IMR-90 (cell line): ENCODE measurements around the gene CARD10. TPM values are rescaled to one million over a fixed set of nuclear protein-coding genes. Genes with fewer than 3 reads are reported as not detected.

ENCODE experiments used
- ATAC-seq: fragments of 200-7000 bp; cut with Tn5 transposase; 2 replicates; pipeline ENCODE4 v1.9.1; 2020; ENCODE audit warnings: low read depth, mild to moderate bottlenecking, moderate library complexity
- Bru-seq: library from RNA; stranded (reverse); fragments of 400-500 nt; gene quantifications from one replicate; lab custom pipeline; 2021; lab: Mats Ljungman, UMichigan
- BruChase-seq, 2 experiments: library from RNA; stranded (reverse); fragments of 400-500 nt; gene quantifications; one replicate each; lab custom pipeline; 2021; lab: Mats Ljungman, UMichigan
- BruUV-seq: library from RNA; stranded (reverse); fragments of 400-500 nt; replicated peaks from 2 replicates; lab custom pipeline; 2021; lab: Mats Ljungman, UMichigan
- CTCF ChIA-PET: fragments of 300-600 bp; formaldehyde crosslinking; extraction: SDS; loops from one replicate; lab custom pipeline; 2021; ENCODE audit warnings: antibody characterized with exemption; lab: Yijun Ruan, JAX
- POLR2A ChIA-PET: fragments of 300-600 bp; sonication (Branson Sonifier 250); formaldehyde crosslinking; loops from one replicate; lab custom pipeline; 2022; ENCODE audit warnings: antibody characterized with exemption; ENCODE audit not compliant: unreplicated experiment; lab: Charles Lee
- DNase-seq: peaks from one replicate; pipeline ENCODE4 v3.0.0; 2013
- H2AFZ ChIP-seq: replicated peaks from 2 replicates; pipeline ENCODE3; 2013; ENCODE audit warnings: low read length, mild to moderate bottlenecking; ENCODE audit not compliant: poor library complexity
- H2AK5ac ChIP-seq: 2 replicates; pipeline ENCODE4 v1.6.1; 2013; ENCODE audit warnings: low read depth, low read length, inconsistent platforms
- H2AK9ac ChIP-seq: replicated peaks from 2 replicates; pipeline ENCODE3; 2013; ENCODE audit warnings: mild to moderate bottlenecking, low read depth, low read length, moderate library complexity; ENCODE audit not compliant: poor library complexity
- H2BK120ac ChIP-seq: 2 replicates; pipeline ENCODE4 v1.6.1; 2013; ENCODE audit warnings: low read depth, low read length, inconsistent platforms
- H2BK15ac ChIP-seq: 3 replicates; pipeline ENCODE4 v1.6.1; 2013; ENCODE audit warnings: low read depth, low read length, inconsistent platforms
- H2BK20ac ChIP-seq: 2 replicates; pipeline ENCODE4 v1.6.1; 2013; ENCODE audit warnings: low read depth, mild to moderate bottlenecking, inconsistent platforms, low read length, moderate library complexity
- H2BK5ac ChIP-seq: 2 replicates; pipeline ENCODE4 v1.6.1; 2013; ENCODE audit warnings: mild to moderate bottlenecking, low read depth, low read length, inconsistent platforms; ENCODE audit not compliant: poor library complexity, severe bottlenecking
- H3K14ac ChIP-seq: replicated peaks from 2 replicates; pipeline ENCODE4 v1.6.1; 2013; ENCODE audit warnings: low read depth, low read length, inconsistent platforms
- H3K18ac ChIP-seq: 2 replicates; pipeline ENCODE4 v1.6.1; 2013; ENCODE audit warnings: low read depth, low read length, control low read depth
- H3K23ac ChIP-seq: 2 replicates; pipeline ENCODE4 v1.6.1; 2013; ENCODE audit warnings: low read depth, low read length, inconsistent platforms
- H3K27ac ChIP-seq: 2 replicates; pipeline ENCODE4 v1.5.1; 2013; ENCODE audit warnings: mild to moderate bottlenecking, control low read depth, low read length; ENCODE audit not compliant: insufficient read depth
- H3K27me3 ChIP-seq: 2 replicates; pipeline ENCODE4 v1.6.1; 2013; ENCODE audit warnings: low read length; ENCODE audit not compliant: control insufficient read depth, insufficient read depth
- H3K36me3 ChIP-seq: 2 replicates; pipeline ENCODE4 v1.6.1; 2013; ENCODE audit warnings: low read length, mixed read lengths; ENCODE audit not compliant: control insufficient read depth, insufficient read depth
- H3K4ac ChIP-seq: 2 replicates; pipeline ENCODE4 v1.6.1; 2013; ENCODE audit warnings: low read depth, low read length, inconsistent platforms
- H3K4me1 ChIP-seq: 2 replicates; pipeline ENCODE4 v1.6.1; 2013; ENCODE audit warnings: low read length, mixed read lengths; ENCODE audit not compliant: control insufficient read depth, insufficient read depth
- H3K4me2 ChIP-seq: 2 replicates; pipeline ENCODE4 v1.6.1; 2013; ENCODE audit warnings: low read depth, mild to moderate bottlenecking, control low read depth, low read length, moderate library complexity
- H3K4me3 ChIP-seq: 2 replicates; pipeline ENCODE4 v1.5.1; 2013; ENCODE audit warnings: low read depth, mild to moderate bottlenecking, control low read depth, low read length, moderate library complexity; ENCODE audit not compliant: insufficient read depth
- H3K56ac ChIP-seq: 2 replicates; pipeline ENCODE4 v1.6.1; 2013; ENCODE audit warnings: low read length, inconsistent platforms; ENCODE audit not compliant: insufficient read depth; ENCODE audit errors: extremely low read depth
- H3K79me1 ChIP-seq, 2 experiments: 2 replicates each; pipeline ENCODE4 v1.6.1; 2013; ENCODE audit warnings: low read length in 2 of 2, inconsistent platforms in 1 of 2, low read depth in 1 of 2
- H3K9ac ChIP-seq: 2 replicates; pipeline ENCODE4 v1.6.1; 2013; ENCODE audit warnings: low read depth, low read length, control low read depth
- H3K9me1 ChIP-seq: 2 replicates; pipeline ENCODE4 v1.6.1; 2013; ENCODE audit warnings: low read length, inconsistent platforms; ENCODE audit not compliant: insufficient read depth
- H3K9me3 ChIP-seq: 2 replicates; pipeline ENCODE4 v1.6.1; 2013; ENCODE audit warnings: low read length; ENCODE audit not compliant: control insufficient read depth, insufficient read depth
- H4K20me1 ChIP-seq: 2 replicates; pipeline ENCODE4 v1.6.1; 2013; ENCODE audit warnings: low read length, inconsistent platforms; ENCODE audit not compliant: insufficient read depth
- H4K5ac ChIP-seq: 2 replicates; pipeline ENCODE4 v1.6.1; 2013; ENCODE audit warnings: mild to moderate bottlenecking, low read depth, low read length, control low read depth
- H4K8ac ChIP-seq, 2 experiments: 2 replicates each; pipeline ENCODE4 v1.6.1; 2013; ENCODE audit warnings: low read depth in 2 of 2, low read length in 2 of 2, control low read depth in 1 of 2, inconsistent platforms in 1 of 2
- H4K91ac ChIP-seq: 2 replicates; pipeline ENCODE4 v1.6.1; 2013; ENCODE audit warnings: low read depth, low read length, inconsistent platforms; ENCODE audit not compliant: insufficient read depth
- FOS ChIP-seq: fragments of 150-350 bp; IDR thresholded peaks from 2 replicates; pipeline ENCODE4 v1.6.1; 2016; ENCODE audit warnings: low read depth, low read length
- MAZ ChIP-seq: IDR thresholded peaks from 2 replicates; pipeline ENCODE4 v1.6.1; 2012; ENCODE audit warnings: low read depth, mild to moderate bottlenecking, low read length, improper control_type of control experiment, moderate library complexity, borderline replicate concordance
- POLR2A ChIP-seq: IDR thresholded peaks from 2 replicates; pipeline ENCODE4 v1.6.1; 2012; ENCODE audit warnings: mild to moderate bottlenecking, low read depth, low read length
- WGBS, 2 experiments: methylation state at CpG; one replicate each; pipeline versions ENCODE4 v1.1.5 to v1.1.7; 2013; ENCODE audit warnings: missing lambda C conversion rate in 2 of 2; ENCODE audit not compliant: insufficient read length in 1 of 2; ENCODE audit errors: extremely low coverage in 2 of 2; 5-methylcytosine and 5-hydroxymethylcytosine counted together
- dilution Hi-C: fragments of 300-500 bp; cut with HindIII; formaldehyde crosslinking; loops from one replicate; pipeline ENCODE4 v1.14.3; 2018; ENCODE audit warnings: low sequenced_read_pairs; ENCODE audit not compliant: unreplicated experiment
- in situ Hi-C: fragments of 300-500 bp; cut with MboI; formaldehyde crosslinking; loops from 3 replicates; pipeline ENCODE4 v1.14.3; 2019; ENCODE audit warnings: low sequenced_read_pairs, inconsistent platforms, mixed read lengths
- intact Hi-C: fragments of 100-400 bp; cut with micrococcal nuclease; formaldehyde crosslinking; loops from 2 replicates; pipeline ENCODE4 v1.10.0; 2022
- long read RNA-seq: library from polyadenylated mRNA; unstranded; transcript quantifications from one replicate; pipeline ENCODE4 v2.0.0, GENCODE V29; 2021; ENCODE audit not compliant: unreplicated experiment
- polyA plus RNA-seq, 3 experiments: library from polyadenylated mRNA; depleted of rRNA; stranded (reverse); fragments of >200 nt; gene quantifications; 2 replicates each; pipeline ENCODE4 v1.2.3, GENCODE V29; 2012; ENCODE audit warnings: low replicate concordance in 1 of 3
- total RNA-seq: library from RNA; depleted of rRNA; stranded (reverse); fragments of >200 nt; gene quantifications from 2 replicates; pipeline ENCODE4 v1.2.3, GENCODE V29; 2012; rRNA removed

CARD10 gene, protein sequence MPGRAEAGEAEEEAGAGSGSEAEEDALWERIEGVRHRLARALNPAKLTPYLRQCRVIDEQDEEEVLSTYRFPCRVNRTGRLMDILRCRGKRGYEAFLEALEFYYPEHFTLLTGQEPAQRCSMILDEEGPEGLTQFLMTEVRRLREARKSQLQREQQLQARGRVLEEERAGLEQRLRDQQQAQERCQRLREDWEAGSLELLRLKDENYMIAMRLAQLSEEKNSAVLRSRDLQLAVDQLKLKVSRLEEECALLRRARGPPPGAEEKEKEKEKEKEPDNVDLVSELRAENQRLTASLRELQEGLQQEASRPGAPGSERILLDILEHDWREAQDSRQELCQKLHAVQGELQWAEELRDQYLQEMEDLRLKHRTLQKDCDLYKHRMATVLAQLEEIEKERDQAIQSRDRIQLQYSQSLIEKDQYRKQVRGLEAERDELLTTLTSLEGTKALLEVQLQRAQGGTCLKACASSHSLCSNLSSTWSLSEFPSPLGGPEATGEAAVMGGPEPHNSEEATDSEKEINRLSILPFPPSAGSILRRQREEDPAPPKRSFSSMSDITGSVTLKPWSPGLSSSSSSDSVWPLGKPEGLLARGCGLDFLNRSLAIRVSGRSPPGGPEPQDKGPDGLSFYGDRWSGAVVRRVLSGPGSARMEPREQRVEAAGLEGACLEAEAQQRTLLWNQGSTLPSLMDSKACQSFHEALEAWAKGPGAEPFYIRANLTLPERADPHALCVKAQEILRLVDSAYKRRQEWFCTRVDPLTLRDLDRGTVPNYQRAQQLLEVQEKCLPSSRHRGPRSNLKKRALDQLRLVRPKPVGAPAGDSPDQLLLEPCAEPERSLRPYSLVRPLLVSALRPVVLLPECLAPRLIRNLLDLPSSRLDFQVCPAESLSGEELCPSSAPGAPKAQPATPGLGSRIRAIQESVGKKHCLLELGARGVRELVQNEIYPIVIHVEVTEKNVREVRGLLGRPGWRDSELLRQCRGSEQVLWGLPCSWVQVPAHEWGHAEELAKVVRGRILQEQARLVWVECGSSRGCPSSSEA
- total RNA-seq (6.1 TPM in 2 replicates), polyA plus RNA-seq (2012; rRNA removed) (18.4 and 19.8 TPM in 2 replicates), Bru-seq, nascent RNA (percentile 49 among the genes with signal in this experiment), BruChase-seq, experiment 1, labeled RNA remaining after a 6-hour chase (percentile 44 among the genes with signal in this experiment), BruChase-seq, experiment 2, labeled RNA remaining after a 2-hour chase (percentile 47 among the genes with signal in this experiment)
- polyA plus RNA-seq (2012; cell fraction: cytosol; rRNA removed) = 9.8 and 18.6 TPM in 2 replicates
- 23.8 and 66.7 TPM in 2 replicates for polyA plus RNA-seq (2012; cell fraction: nucleus; rRNA removed; ENCODE audit: low replicate concordance)
- long read RNA-seq, full-length matches to known transcripts = 10 of 28 reads
- long read RNA-seq, partial matches to known transcripts = 13 of 28 reads
- long read RNA-seq, other reads (novel, unspliced or antisense) = 5 of 28 reads

GRCh38 chr22:37519268-37520195, at the start of gene CARD10:
TSS of gene CARD10 (minus strand) at chr22:37519415. CDS start at chr22:37519200, 215 bp downstream.
- dilution Hi-C loops = no loop called here
- H3K23ac ChIP-seq = peak within 1 kb of the TSS; percentile 58
- no peak for DNase-seq
- H2AK9ac ChIP-seq = peak within 1 kb of the TSS; percentile 86
- intact Hi-C loops = loop anchor here (1.0 kb wide), 1 partner anchor 32 kb away; no protein-coding TSS in a partner anchor
- H3K4ac ChIP-seq = peak within 1 kb of the TSS; percentile 58
- peak within 1 kb of the TSS; percentile 86 for H3K4me2 ChIP-seq
- H2AFZ ChIP-seq = peak within 1 kb of the TSS; percentile 90
- H4K5ac ChIP-seq = peak within 1 kb of the TSS; percentile 67
- H3K14ac ChIP-seq = peak within 1 kb of the TSS; percentile 85
- H3K27ac ChIP-seq = peak within 1 kb of the TSS; percentile 12; the same call in 1 of the 2 replicates
- peak within 1 kb of the TSS; percentile 57 for H3K9ac ChIP-seq
- no TSS peak for BruUV-seq
- H3K27me3 ChIP-seq = no peaks in the 10 kb centered on the region
- ChIA-PET POLR2A (no interaction called here), CTCF (no interaction called here)
- peak within 1 kb of the TSS; percentile 86 for H3K4me3 ChIP-seq
- peak within 1 kb of the TSS; percentile 72 to 83; a peak in 3 of 4 replicates for H4K8ac ChIP-seq
- H3K4me1 ChIP-seq = peaks cover 9% of the 10 kb centered on the region
- H2BK120ac ChIP-seq = peak within 1 kb of the TSS; percentile 32
- H2BK5ac ChIP-seq = peak within 1 kb of the TSS; percentile 55
- in situ Hi-C loops = no loop called here
- H3K18ac ChIP-seq = peak within 1 kb of the TSS; percentile 42; the same call in 1 of the 2 replicates
- H2AK5ac ChIP-seq = peak within 1 kb of the TSS; percentile 59
- H2BK15ac ChIP-seq = peak within 1 kb of the TSS; percentile 14; the same call in 1 of the 3 replicates
- no peak within 1 kb of the TSS for H2BK20ac ChIP-seq
- peaks cover 6 to 15% of the 10 kb centered on the region in 2 experiments; a peak in 3 of 4 replicates for H3K79me1 ChIP-seq
- no peaks in the 10 kb centered on the region for H3K9me3 ChIP-seq
- ATAC-seq = peak; percentile 83
- peaks cover 2% of the 10 kb centered on the region; the same call in 1 of the 2 replicates for H3K9me1 ChIP-seq
- H4K91ac ChIP-seq = peak within 1 kb of the TSS; percentile 62
- WGBS, 2 experiments = 6% methylated on average over 59 of the region's 99 CpGs; no CpG with 5 or more reads in 1 of the 2 experiments
- H3K56ac ChIP-seq = no peak within 1 kb of the TSS
- H4K20me1 ChIP-seq = no peaks in the 10 kb centered on the region
- peaks cover 6% of the 10 kb centered on the region; the same call in 1 of the 2 replicates for H3K36me3 ChIP-seq
- TF ChIP-seq FOS (no peak), MAZ (peak; percentile 5; the same call in 1 of the 2 replicates), POLR2A (0 out of 2 replicates have a peak, but pooled peaks have one; percentile 28)
